Jurkat, Clone E6-1 (cell line): ENCODE data around the gene FBLN2.

ENCODE experiments used
- DNase-seq: peaks from one replicate; pipeline ENCODE4 v3.0.0-alpha.2; 2011; ENCODE audit warnings: low read depth, low spot score
- H3K4me3 ChIP-seq: 2 replicates; pipeline ENCODE4 v1.5.1; 2011; ENCODE audit warnings: mild to moderate bottlenecking, low read length, control low read depth, moderate library complexity

The FBLN2 gene

GRCh38 chr3:13544293-13544831, 4.6 kb upstream of the FBLN2 start:
- peak overlapping the region; percentile 26 for H3K4me3 ChIP-seq
- peak; percentile 98 for DNase-seq

DNA sequence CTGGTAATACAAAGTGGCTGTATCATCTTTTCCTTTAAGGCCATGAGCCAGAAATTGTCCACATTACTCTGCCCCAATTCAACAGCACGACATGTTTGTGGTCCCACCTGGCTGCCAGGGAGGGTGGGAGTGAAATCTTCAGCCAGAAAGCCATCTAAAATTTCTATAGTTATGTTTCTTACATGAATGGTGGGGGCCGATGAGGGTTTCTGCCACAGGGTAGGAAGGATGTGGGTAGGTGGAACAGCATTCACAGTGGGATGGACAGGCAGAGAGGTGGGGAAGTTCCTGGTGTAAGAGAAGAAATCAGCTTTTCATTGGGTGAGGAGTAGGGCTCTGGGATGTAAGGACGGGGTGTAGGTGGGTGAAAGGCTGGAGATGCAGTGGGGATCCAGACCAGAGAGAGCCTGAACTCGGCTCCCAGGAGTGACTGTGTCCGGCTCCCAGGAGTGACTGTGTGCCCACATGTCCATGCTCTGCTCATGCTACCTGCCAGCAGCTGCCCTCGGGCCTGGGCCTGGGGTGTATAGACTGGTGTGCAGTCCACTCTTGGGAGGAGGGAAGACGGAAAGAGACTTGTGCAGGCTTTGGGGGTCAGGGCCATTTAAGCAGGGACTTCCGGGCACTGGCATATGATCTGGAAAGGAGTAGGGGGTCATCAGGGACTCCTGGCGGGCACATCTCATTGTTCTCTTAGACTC, 3.8 kb upstream of the FBLN2 start:
- DNase-seq, result peak; percentile 71
- peak overlapping the region; percentile 17 for H3K4me3 ChIP-seq

DNA sequence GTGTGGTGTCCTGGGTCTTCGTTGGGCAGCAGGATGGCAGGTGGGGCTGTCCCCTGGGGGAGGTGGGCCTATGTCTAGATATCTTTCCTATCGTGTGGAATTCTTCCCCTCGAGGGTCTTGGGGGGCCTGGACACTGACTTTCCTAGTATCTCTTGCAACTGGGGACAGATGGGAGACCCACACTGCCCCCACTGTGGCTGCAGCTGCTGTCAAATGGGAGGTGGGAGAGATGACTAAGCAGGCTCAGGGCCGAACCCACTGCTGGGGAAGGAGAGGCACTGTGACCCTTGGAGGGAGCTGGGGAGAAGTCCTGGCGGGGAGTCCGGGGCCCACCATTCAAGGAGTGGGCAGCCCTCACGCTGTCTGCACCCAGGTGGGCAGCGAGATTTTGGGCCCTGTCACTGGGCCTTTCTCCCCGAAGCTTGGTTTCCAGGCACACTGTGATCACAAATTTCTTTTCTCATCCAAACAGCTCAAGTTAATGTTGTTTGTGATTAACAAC, 2.9 kb upstream of the FBLN2 start:
- H3K4me3 ChIP-seq, result no peak overlapping the region
- DNase-seq, result no peak

DNA sequence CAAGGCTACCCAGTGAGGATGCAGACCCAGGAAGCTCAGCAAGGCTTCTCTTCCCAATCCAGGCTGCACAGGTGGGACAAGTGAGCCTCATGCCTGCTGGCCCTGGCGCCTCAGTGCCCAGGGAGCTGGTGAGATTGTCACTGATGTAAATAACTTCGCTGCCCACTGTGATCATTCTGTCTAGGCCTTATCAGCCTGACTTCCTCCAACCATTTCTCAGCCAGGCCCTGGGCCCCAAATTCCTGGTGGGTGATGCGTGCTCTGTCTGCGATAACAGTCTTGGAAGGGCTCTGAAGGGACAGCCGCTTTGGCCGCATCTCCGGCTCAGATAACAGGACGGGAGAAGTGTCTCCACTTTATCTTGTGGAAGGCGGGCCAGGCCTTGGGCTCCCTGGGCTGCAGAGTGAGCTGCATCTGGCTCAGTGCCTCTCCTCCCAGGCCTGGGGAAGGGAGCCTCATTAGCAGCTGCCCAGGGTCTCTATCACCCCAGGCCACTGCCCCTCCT, 2.2 kb upstream of the FBLN2 start:
- no peak for DNase-seq
- H3K4me3 ChIP-seq, result no peak overlapping the region

GRCh38 chr3:13547591-13548371, 1.1 kb upstream of the FBLN2 start:
- H3K4me3 ChIP-seq, result no peak overlapping the region
- no peak for DNase-seq

- H3K4me3 ChIP-seq, result peak overlapping the region; percentile 55
Observed at GRCh38 chr3:13549623-13550422, 898 bp downstream of the FBLN2 start.

GRCh38 chr3:13550423-13550690, 1.4 kb downstream of the FBLN2 start:
- H3K4me3 ChIP-seq, result peak overlapping the region; percentile 55

More at GRCh38 chr3:13549623-13550422, 898 bp downstream of the FBLN2 start:
- DNase-seq, result peak; percentile 74

GRCh38 chr3:13550791-13551360, 2.0 kb downstream of the FBLN2 start:
- no peak overlapping the region; the same call in 1 of the 2 replicates for H3K4me3 ChIP-seq
- no peak for DNase-seq

More at GRCh38 chr3:13550423-13550690, 1.4 kb downstream of the FBLN2 start:
- DNase-seq, result no peak

DNA sequence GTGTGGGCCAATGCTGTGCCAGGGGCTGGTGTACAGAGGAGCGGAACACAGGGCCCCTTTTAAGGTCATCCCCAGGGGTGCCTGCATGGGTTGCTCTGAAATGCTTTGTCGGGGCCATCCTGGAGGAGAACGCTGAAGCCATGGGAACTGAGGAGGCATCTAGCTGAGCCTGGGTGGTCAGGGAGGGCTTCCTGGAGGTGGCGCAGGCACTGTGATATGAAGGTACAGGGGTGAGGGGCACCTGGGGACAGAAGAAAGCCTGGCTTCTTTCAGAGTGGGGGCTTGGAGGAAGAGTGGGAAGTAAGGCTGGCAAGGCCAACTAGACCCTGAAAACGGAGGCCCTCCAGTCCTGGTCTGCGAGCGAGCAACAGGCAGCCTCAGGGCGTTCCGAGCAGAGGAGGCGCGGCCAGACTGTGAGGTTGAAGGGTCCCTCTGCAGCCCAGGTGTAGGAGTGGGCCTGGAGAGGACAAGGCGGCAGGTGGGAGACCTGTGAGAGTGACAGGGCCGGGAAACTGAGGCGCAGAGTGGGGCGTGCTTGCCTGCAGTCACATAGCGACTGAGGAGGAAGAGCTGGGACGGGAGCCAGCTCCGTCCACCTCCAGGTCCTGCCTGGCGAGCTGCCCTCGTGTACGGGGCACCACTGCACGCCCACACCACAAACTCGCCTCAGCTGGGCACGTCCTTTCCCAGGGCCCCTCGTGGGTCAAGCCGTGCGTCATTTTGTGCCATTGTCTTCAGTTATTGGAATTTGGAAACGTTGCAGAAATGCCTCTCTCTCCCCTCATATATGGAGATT, 4.1 kb downstream of the FBLN2 start:
- DNase-seq, result no peak
- H3K4me3 ChIP-seq, result no peak overlapping the region

DNA sequence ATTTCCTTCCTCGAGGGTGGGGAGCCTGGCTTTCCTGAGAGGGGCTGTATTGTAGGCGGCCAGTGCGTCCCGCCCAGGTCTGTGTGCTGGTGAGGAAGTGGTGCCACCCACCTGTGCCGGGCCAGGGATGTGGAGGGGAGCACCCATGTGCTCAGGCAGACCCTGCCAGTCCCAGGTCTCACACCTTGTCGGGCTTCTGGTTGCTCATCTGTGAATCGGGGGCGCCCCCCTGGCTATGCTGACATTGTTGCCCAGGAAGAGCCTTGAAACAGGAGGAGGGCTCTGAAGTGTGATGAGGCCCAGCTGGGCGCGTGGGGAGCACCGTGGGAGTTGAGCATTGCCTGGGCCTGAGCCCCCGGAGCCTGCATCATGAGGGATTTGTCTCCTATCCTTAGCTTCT, 4.8 kb downstream of the FBLN2 start:
- H3K4me3 ChIP-seq, result no peak overlapping the region
- DNase-seq, result peak; percentile 61

GRCh38 chr3:13555753-13556152, 6.8 kb downstream of the FBLN2 start:
- no peak for DNase-seq
- H3K4me3 ChIP-seq, result no peak overlapping the region

DNA sequence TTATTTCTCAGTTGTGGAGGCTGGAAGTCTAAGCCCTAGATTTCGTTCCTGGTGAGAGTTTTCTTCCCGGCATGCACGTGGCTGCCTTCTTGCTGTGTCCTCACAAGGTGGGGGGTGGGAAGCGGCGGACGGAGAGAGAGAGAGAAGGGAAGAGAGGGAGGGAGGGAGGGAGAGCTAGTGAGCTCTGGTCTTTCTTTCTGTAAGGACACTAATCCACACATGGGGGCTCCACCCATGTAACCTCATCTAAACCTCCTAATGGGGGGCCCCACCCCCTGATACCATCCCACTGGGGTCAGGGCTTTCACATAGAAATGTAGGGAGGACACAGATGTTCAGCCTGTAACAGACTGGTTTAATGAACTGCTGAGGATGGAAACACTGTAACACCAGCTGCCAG, 7.3 kb downstream of the FBLN2 start:
- H3K4me3 ChIP-seq, result no peak overlapping the region
- DNase-seq, result no peak

DNA sequence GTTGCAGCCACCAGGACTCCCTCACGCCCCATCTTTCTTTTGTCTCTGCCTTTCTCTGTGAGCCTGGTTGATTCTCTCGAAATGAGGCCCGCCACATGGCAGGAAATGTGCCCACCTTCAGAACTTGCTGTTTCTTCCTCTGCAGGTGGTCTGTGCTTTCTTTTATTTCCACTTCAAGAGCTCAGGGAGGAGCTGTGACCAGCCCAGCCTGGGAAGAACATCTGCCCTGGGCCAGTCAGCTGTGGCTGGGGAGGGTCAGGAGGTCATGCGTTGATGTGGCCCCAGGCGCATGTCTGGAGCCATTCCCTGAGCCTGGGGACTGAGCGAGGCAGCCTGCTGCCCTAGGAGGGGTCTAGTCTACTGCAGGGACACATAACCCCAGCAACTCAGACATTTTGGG, 8.0 kb downstream of the FBLN2 start:
- H3K4me3 ChIP-seq, result peak overlapping the region; percentile 22; the same call in 1 of the 2 replicates
- DNase-seq, result peak; percentile 85

- H3K4me3 ChIP-seq, result no peak overlapping the region
- no peak for DNase-seq
Observed at GRCh38 chr3:13557417-13557816, 8.5 kb downstream of the FBLN2 start.

GRCh38 chr3:13557926-13558325, 9.0 kb downstream of the FBLN2 start:
- H3K4me3 ChIP-seq, result no peak overlapping the region
- DNase-seq, result no peak

DNA sequence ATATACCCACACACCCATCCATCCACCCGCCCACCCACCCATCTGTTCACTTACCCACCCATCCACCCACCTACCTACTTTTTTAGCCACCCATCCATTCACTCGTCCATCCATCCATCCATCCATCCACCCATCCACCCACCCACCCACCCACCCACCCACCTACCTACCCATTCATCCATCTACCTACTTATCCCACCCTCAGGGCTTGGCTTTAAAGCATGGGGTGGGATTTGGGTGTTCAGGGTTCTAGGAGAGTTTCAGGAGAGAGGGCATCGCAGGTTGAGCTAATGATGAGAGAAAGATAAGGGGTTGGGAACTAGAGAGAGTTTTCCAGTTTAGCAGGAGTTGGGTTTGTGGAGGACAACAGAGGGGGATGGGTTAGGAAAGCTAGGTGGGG, 9.7 kb downstream of the FBLN2 start:
- H3K4me3 ChIP-seq, result no peak overlapping the region
- DNase-seq, result no peak

DNA sequence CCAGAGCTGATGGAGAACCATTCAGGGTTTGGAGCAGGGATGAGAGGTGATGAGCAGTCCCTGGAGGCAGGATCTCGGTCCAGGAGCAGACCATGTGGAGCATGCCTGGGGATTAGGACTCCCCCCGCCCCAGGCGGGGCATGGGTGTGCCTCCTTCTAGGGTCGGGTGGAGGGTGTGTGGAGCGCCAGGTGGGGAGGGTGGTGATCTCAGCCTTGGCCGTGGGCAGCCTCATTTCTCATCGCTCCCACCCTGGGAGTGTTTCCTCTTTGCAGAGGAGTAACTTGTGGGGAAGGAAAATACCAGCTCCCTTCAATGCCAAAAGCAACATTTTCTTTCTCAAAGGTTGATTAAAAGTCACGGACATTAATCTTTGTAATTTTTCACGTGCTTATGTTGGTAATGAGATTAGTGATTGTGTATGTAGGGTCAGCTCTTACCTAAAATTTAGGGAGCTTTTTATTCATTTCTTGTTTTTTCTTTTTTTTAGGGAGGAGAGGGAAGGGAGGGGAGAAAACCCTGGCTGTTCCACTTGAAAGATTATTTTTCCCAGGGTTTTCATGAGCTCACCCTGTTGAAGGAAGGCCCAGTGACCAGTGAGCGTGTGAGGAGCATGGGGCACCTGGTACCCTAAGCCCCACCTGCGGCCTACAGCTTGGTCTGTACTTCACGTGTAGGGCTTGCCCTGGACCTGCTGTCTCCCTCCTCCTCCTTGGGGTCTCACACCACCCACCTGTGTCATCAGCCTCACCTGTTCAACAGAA, 11.0 kb downstream of the FBLN2 start:
- DNase-seq, result no peak

GRCh38 chr3:13561376-13561775, 12.5 kb downstream of the FBLN2 start:
- no peak for DNase-seq
- H3K4me3 ChIP-seq, result no peak overlapping the region

More for the DNA sequence above, 11.0 kb downstream of the FBLN2 start:
- no peak overlapping the region for H3K4me3 ChIP-seq
